Stimulated activated CD4-positive, alpha-beta T cell treated with anti-CD3 and anti-CD28 coated beads, Interleukin-2, amount 100 ng/mL, for 4 hours (primary cell): ENCODE measurements around the gene DAAM2.

Experiments used
- DNase-seq: peaks from one replicate; pipeline ENCODE4 v3.0.0-alpha.2; 2020; ENCODE audit warnings: low read depth

The DAAM2 gene

GRCh38 chr6:39791850-39792539 is at the start of gene DAAM2:
Gene DAAM2, plus strand, starts transcription at chr6:39792376. Its CDS starts 63,927 bp downstream, at chr6:39856303.
- no peak for DNase-seq

- no peak for DNase-seq
Measured at GRCh38 chr6:39746795-39747194, 45.4 kb upstream of the DAAM2 start.

- DNase-seq, result no peak
Measured at GRCh38 chr6:39752835-39753724, 39.1 kb upstream of the DAAM2 start.

- DNase-seq, result no peak
Measured at GRCh38 chr6:39753725-39754045, 38.5 kb upstream of the DAAM2 start.

- DNase-seq, result no peak
Measured at GRCh38 chr6:39754514-39755115, 37.6 kb upstream of the DAAM2 start.

GRCh38 chr6:39755231-39755630 is 36.9 kb upstream of the DAAM2 start:
- no peak for DNase-seq

GRCh38 chr6:39756582-39756981 is 35.6 kb upstream of the DAAM2 start:
- DNase-seq, result no peak

GRCh38 chr6:39758905-39759605 is 33.1 kb upstream of the DAAM2 start:
- no peak for DNase-seq

GRCh38 chr6:39760226-39760952 is 31.8 kb upstream of the DAAM2 start:
- no peak for DNase-seq

- no peak for DNase-seq
Measured at GRCh38 chr6:39765508-39766065, 26.6 kb upstream of the DAAM2 start.

- DNase-seq, result no peak
Measured at GRCh38 chr6:39769012-39769411, 23.2 kb upstream of the DAAM2 start.

GRCh38 chr6:39770446-39770845 is 21.7 kb upstream of the DAAM2 start:
- DNase-seq, result no peak

GRCh38 chr6:39772559-39773273 is 19.5 kb upstream of the DAAM2 start:
- DNase-seq, result no peak

- no peak for DNase-seq
Measured at GRCh38 chr6:39773782-39774181, 18.4 kb upstream of the DAAM2 start.

GRCh38 chr6:39776581-39776980 is 15.6 kb upstream of the DAAM2 start:
- DNase-seq, result no peak

GRCh38 chr6:39777218-39777617 is 15.0 kb upstream of the DAAM2 start:
- no peak for DNase-seq

GRCh38 chr6:39777661-39778060 is 14.5 kb upstream of the DAAM2 start:
- DNase-seq, result no peak

- no peak for DNase-seq
Measured at GRCh38 chr6:39778581-39779255, 13.5 kb upstream of the DAAM2 start.

- no peak for DNase-seq
Measured at GRCh38 chr6:39785281-39785680, 6.9 kb upstream of the DAAM2 start.

GRCh38 chr6:39786649-39787048 is 5.5 kb upstream of the DAAM2 start:
- DNase-seq, result no peak
